ENCODE results near the gene TBATA.

TBATA gene

GRCh38 chr10:70742537-70743429 lies 42.4 kb downstream of the TBATA start:
- DNase-seq (ENCODE audit: low read depth), result peak; percentile 32

- no peak for DNase-seq (ENCODE audit: low read depth)
Observed at GRCh38 chr10:70740406-70741288, 44.5 kb downstream of the TBATA start.

- no peak for DNase-seq (ENCODE audit: low read depth)
Observed at GRCh38 chr10:70738761-70739121, 46.4 kb downstream of the TBATA start.

GRCh38 chr10:70738006-70738760 lies 47.0 kb downstream of the TBATA start:
- DNase-seq (ENCODE audit: low read depth), result no peak

GRCh38 chr10:70737250-70737649 lies 47.9 kb downstream of the TBATA start:
- no peak for DNase-seq (ENCODE audit: low read depth)

- DNase-seq (ENCODE audit: low read depth), result no peak
Observed at GRCh38 chr10:70736525-70736924, 48.7 kb downstream of the TBATA start.

GRCh38 chr10:70735161-70735560 lies 50.0 kb downstream of the TBATA start:
- no peak for DNase-seq (ENCODE audit: low read depth)

- DNase-seq (ENCODE audit: low read depth), result peak; percentile 10
Observed at GRCh38 chr10:70733051-70733450, 52.1 kb downstream of the TBATA start.

GRCh38 chr10:70732569-70732968 lies 52.6 kb downstream of the TBATA start:
- DNase-seq (ENCODE audit: low read depth), result no peak

GRCh38 chr10:70730955-70731354 lies 54.2 kb downstream of the TBATA start:
- no peak for DNase-seq (ENCODE audit: low read depth)

- DNase-seq (ENCODE audit: low read depth), result no peak
Observed at GRCh38 chr10:70729763-70730357, 55.3 kb downstream of the TBATA start.

- DNase-seq (ENCODE audit: low read depth), result no peak
Observed at GRCh38 chr10:70728328-70728727, 56.8 kb downstream of the TBATA start.

- no peak for DNase-seq (ENCODE audit: low read depth)
Observed at GRCh38 chr10:70726909-70727495, 58.2 kb downstream of the TBATA start.

GRCh38 chr10:70723771-70724170 lies 61.4 kb downstream of the TBATA start:
- DNase-seq (ENCODE audit: low read depth), result no peak

GRCh38 chr10:70722820-70723424 lies 62.3 kb downstream of the TBATA start:
- peak; percentile 38 for DNase-seq (ENCODE audit: low read depth)
